Small intestine (tissue), 16 donors: Measurements from ENCODE around the gene CEP135. TPM values are rescaled to one million over a fixed set of nuclear protein-coding genes. Genes with fewer than 3 reads are reported as not detected.

ENCODE experiments used
- DNase-seq, 2 donors: peaks; one replicate each; pipeline versions ENCODE4 v3.0.0 to v3.0.0-alpha.2; 2013
- FAIRE-seq: peaks from 2 replicates; lab custom pipeline; 2012; peaks lifted over from hg19 to GRCh38; lab: Jason Lieb, UNC
- H3K27ac ChIP-seq, 3 donors: one replicate each; pipeline ENCODE4 v1.5.1; 2013; ENCODE audit warnings: low read length in 2 of 3, mild to moderate bottlenecking in 2 of 3, control low read depth in 1 of 3, inconsistent platforms in 1 of 3, low read depth in 1 of 3, moderate library complexity in 1 of 3
- H3K27me3 ChIP-seq, 3 donors: one replicate each; pipeline ENCODE4 v1.6.1; 2013; ENCODE audit warnings: low read length in 3 of 3, inconsistent platforms in 1 of 3; ENCODE audit not compliant: control insufficient read depth in 3 of 3, insufficient read depth in 3 of 3
- H3K36me3 ChIP-seq, 3 donors: one replicate each; pipeline ENCODE4 v1.6.1; 2013; ENCODE audit warnings: low read length in 3 of 3, inconsistent platforms in 1 of 3, low read depth in 1 of 3, mild to moderate bottlenecking in 1 of 3, moderate library complexity in 1 of 3; ENCODE audit not compliant: control insufficient read depth in 3 of 3, insufficient read depth in 2 of 3
- H3K4me1 ChIP-seq, 3 donors: one replicate each; pipeline ENCODE4 v1.6.1; 2013; ENCODE audit warnings: low read length in 2 of 3, inconsistent platforms in 1 of 3, low read depth in 1 of 3, mild to moderate bottlenecking in 1 of 3, moderate library complexity in 1 of 3; ENCODE audit not compliant: control insufficient read depth in 3 of 3, insufficient read depth in 2 of 3
- H3K4me3 ChIP-seq, 3 donors: one replicate each; pipeline ENCODE4 v1.5.1; 2013; ENCODE audit warnings: low read length in 3 of 3, control low read depth in 1 of 3, inconsistent platforms in 1 of 3, low read depth in 1 of 3, mild to moderate bottlenecking in 1 of 3, moderate library complexity in 1 of 3
- H3K9me3 ChIP-seq, 2 donors: one replicate each; pipeline ENCODE4 v1.6.1; 2013; ENCODE audit warnings: low read depth in 1 of 2, low read length in 1 of 2; ENCODE audit not compliant: control insufficient read depth in 2 of 2, insufficient read depth in 1 of 2
- WGBS, 3 donors: extraction: QIAGEN DNeasy Blood & Tissue Kit; methylation state at CpG; one replicate each; pipeline ENCODE4 v1.1.7; 2013; 5-methylcytosine and 5-hydroxymethylcytosine counted together
- long read RNA-seq, 10 donors: transcript quantifications; one replicate each; lab custom pipeline, GENCODE V29; 2026
- polyA plus RNA-seq, 4 donors: library from polyadenylated mRNA; stranded (reverse) in 3 of 4; unstranded in 1 of 4; fragments of 200-250 nt in 3 of 4; fragments of 120-200 nt in 1 of 4; gene quantifications; one replicate each; pipeline versions ENCODE4 v1.2.1 to v1.2.3, GENCODE V29; 2013
- donor health status: healthy with polysubstance abuse.
- donor health status: control.
- donor health status: control.
- donor health status: Bipolar disorder and iron deficiency.
- donor health status: healthy.

CEP135 gene, protein sequence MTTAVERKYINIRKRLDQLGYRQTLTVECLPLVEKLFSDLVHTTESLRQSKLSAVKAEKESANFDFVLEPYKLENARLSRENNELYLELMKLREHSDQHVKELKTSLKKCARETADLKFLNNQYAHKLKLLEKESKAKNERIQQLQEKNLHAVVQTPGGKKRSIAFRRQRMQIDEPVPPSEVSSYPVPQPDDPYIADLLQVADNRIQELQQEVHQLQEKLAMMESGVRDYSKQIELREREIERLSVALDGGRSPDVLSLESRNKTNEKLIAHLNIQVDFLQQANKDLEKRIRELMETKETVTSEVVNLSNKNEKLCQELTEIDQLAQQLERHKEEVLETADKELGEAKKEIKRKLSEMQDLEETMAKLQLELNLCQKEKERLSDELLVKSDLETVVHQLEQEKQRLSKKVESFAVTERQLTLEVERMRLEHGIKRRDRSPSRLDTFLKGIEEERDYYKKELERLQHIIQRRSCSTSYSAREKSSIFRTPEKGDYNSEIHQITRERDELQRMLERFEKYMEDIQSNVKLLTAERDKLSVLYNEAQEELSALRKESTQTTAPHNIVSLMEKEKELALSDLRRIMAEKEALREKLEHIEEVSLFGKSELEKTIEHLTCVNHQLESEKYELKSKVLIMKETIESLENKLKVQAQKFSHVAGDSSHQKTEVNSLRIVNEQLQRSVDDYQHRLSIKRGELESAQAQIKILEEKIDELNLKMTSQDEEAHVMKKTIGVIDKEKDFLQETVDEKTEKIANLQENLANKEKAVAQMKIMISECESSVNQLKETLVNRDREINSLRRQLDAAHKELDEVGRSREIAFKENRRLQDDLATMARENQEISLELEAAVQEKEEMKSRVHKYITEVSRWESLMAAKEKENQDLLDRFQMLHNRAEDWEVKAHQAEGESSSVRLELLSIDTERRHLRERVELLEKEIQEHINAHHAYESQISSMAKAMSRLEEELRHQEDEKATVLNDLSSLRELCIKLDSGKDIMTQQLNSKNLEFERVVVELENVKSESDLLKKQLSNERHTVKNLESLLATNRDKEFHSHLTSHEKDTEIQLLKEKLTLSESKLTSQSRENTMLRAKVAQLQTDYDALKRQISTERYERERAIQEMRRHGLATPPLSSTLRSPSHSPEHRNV
- polyA plus RNA-seq: 1 to 10 TPM; 1.4 to 9.7 (median 2.2) TPM
- long read RNA-seq, donor 1, partial matches to known transcripts: 0 of 1 reads
- long read RNA-seq, donor 1, other reads (novel, unspliced or antisense): 0 of 1 reads
- long read RNA-seq, donor 2: 0 reads
- long read RNA-seq, donor 3: 0 reads
- long read RNA-seq, donor 4: 0 reads
- long read RNA-seq, donor 5: 0 reads
- long read RNA-seq, donor 6: 0 reads
- long read RNA-seq, donor 7: 0 reads
- long read RNA-seq, donor 8: 0 reads
- long read RNA-seq, donor 9: 0 reads
- long read RNA-seq, donor 10, partial matches to known transcripts: 10 of 12 reads
- long read RNA-seq, donor 10, other reads (novel, unspliced or antisense): 0 of 12 reads

GRCh38 chr4:55948726-55949481 is at the start of gene CEP135:
Gene CEP135 (plus strand): TSS chr4:55948945. CDS start chr4:55952131, 3,186 bp downstream.
- Histone ChIP-seq H3K27ac (peak within 1 kb of the TSS; percentile 49 to 99 (median 91)), H3K9me3 (no peaks in the 10 kb centered on the region), H3K36me3 (peaks cover 0 to 2% (median 0%) of the 10 kb centered on the region in 3 donors), H3K27me3 (no peaks in the 10 kb centered on the region), H3K4me1 (peaks cover 3 to 7% (median 5%) of the 10 kb centered on the region in 3 donors), H3K4me3 (peak within 1 kb of the TSS; percentile 81 to 86 (median 81))
- WGBS, 3 donors: 0 to 1% (median 0%) methylated on average over 54 to 77 of the region's 77 CpGs
- DNase-seq: peak; percentile 94 to 98
- FAIRE-seq: no peak

- no peak overlapping the region for H3K27ac ChIP-seq
- WGBS, 3 donors: 95 to 98% (median 97%) methylated on average over 4 of the region's 4 CpGs
- peaks cover 0 to 18% (median 0%) of the 10 kb centered on the region in 3 donors for H3K36me3 ChIP-seq
- H3K9me3 ChIP-seq: no peaks in the 10 kb centered on the region
- H3K27me3 ChIP-seq: no peaks in the 10 kb centered on the region
- no peak overlapping the region for H3K4me3 ChIP-seq
- DNase-seq (no peak), FAIRE-seq (no peak)
- H3K4me1 ChIP-seq: peaks cover 0 to 3% (median 0%) of the 10 kb centered on the region in 3 donors
Measured at GRCh38 chr4:55902677-55903076, 46.1 kb upstream of the CEP135 start.

GRCh38 chr4:55903577-55903976 is 45.2 kb upstream of the CEP135 start:
- peaks cover 0 to 3% (median 0%) of the 10 kb centered on the region in 3 donors for H3K4me1 ChIP-seq
- no peak for FAIRE-seq
- no peak overlapping the region for H3K4me3 ChIP-seq

DNA sequence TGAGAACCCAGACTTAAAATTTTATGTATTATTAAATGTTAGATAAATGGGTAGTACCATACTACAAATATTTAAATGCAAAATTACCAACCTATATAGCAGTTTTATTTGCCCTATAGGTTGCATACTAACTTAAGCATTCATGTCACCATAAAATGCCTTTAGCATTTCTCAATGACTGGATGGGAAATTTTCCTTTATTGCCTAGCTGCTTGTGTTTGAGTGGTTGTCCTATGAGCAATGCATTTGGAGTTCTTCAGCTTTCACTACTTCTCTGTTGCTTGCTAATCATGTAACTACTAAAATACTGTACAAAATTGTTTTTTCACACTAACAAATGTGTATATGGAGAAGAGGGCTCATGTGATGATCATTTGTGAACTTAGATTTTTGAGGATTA is 44.2 kb upstream of the CEP135 start:
- H3K9me3 ChIP-seq: no peaks in the 10 kb centered on the region
- peaks cover 0 to 14% (median 0%) of the 10 kb centered on the region in 3 donors for H3K36me3 ChIP-seq
- peaks cover 0 to 3% (median 0%) of the 10 kb centered on the region in 3 donors for H3K4me1 ChIP-seq
- DNase-seq (no peak), FAIRE-seq (no peak)
- no peak overlapping the region for H3K27ac ChIP-seq
- no peak overlapping the region for H3K4me3 ChIP-seq
- H3K27me3 ChIP-seq: no peaks in the 10 kb centered on the region

More at GRCh38 chr4:55903577-55903976, 45.2 kb upstream of the CEP135 start:
- Histone ChIP-seq H3K27ac (no peak overlapping the region), H3K36me3 (peaks cover 0 to 14% (median 0%) of the 10 kb centered on the region in 3 donors), H3K27me3 (no peaks in the 10 kb centered on the region), H3K9me3 (no peaks in the 10 kb centered on the region)
- DNase-seq: peak in 1 of 2 donors; percentile 40

GRCh38 chr4:55906323-55906722 is 42.4 kb upstream of the CEP135 start:
- FAIRE-seq (no peak), DNase-seq (peak in 1 of 2 donors; percentile 56)
- Histone ChIP-seq H3K27me3 (no peaks in the 10 kb centered on the region), H3K27ac (no peak overlapping the region), H3K36me3 (peaks cover 0 to 10% (median 0%) of the 10 kb centered on the region in 3 donors), H3K4me1 (peaks cover 0 to 3% (median 0%) of the 10 kb centered on the region in 3 donors), H3K9me3 (no peaks in the 10 kb centered on the region), H3K4me3 (no peak overlapping the region)
- 21 to 60% (median 44%) methylated on average over 6 of the region's 6 CpGs for WGBS, 3 donors

- H3K9me3 ChIP-seq: no peaks in the 10 kb centered on the region
- no peak overlapping the region for H3K27ac ChIP-seq
- H3K4me1 ChIP-seq: peaks cover 0 to 3% (median 0%) of the 10 kb centered on the region in 3 donors
- H3K27me3 ChIP-seq: no peaks in the 10 kb centered on the region
- H3K4me3 ChIP-seq: no peak overlapping the region
- 61 to 71% (median 64%) methylated on average over 3 of the region's 3 CpGs for WGBS, 3 donors
- no peak for DNase-seq
- no peak for FAIRE-seq
- peaks cover 0 to 10% (median 0%) of the 10 kb centered on the region in 3 donors for H3K36me3 ChIP-seq
Measured at GRCh38 chr4:55906989-55907388, 41.8 kb upstream of the CEP135 start.

DNA sequence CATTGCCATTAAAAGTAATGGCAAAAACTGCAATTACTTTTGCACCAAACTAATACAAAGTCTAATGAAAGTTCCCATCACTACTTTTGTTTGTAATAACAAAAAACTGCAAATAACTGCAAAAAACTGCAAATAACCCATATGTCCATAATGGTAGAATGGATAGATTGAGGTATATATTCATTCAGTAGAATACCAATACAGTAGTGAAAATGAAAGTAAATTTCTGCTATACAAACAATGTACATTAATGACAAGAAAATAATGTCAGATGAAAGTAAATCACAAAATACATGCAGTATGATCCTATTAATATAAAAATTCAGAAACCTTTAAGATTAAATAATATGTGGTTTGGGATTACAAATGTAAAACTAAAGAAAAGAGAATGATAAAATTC is 41.3 kb upstream of the CEP135 start:
- Histone ChIP-seq H3K27me3 (no peaks in the 10 kb centered on the region), H3K4me3 (no peak overlapping the region)
- FAIRE-seq: no peak

More for the DNA sequence above, 41.3 kb upstream of the CEP135 start:
- peaks cover 0 to 10% (median 0%) of the 10 kb centered on the region in 3 donors for H3K36me3 ChIP-seq
- DNase-seq: no peak
- peaks cover 0 to 3% (median 0%) of the 10 kb centered on the region in 3 donors for H3K4me1 ChIP-seq
- no peak overlapping the region for H3K27ac ChIP-seq
- no peaks in the 10 kb centered on the region for H3K9me3 ChIP-seq
